Measurements from ENCODE around the gene PRKG1. TPM values are rescaled to one million over a fixed set of nuclear protein-coding genes. Genes with fewer than 3 reads are reported as not detected.

PRKG1 gene
- total RNA-seq, 1 experiment from 2014 or later, result 0.09 TPM

GRCh38 chr10:51510231-51510630 lies 435.9 kb downstream of the PRKG1 start:
- H3K27ac Mint-ChIP-seq (ENCODE audit: unreplicated experiment), result no peak overlapping the region
- DNase-seq, result no peak
- POLR2A ChIA-PET, result no interaction called here

GRCh38 chr10:51521605-51522004 lies 447.3 kb downstream of the PRKG1 start:
- H3K27me3 ChIP-seq (replicated peaks; ENCODE audit: control insufficient read depth, insufficient read depth, low read length), result no peaks in the 10 kb centered on the region
- DNase-seq, result no peak
- no peaks in the 10 kb centered on the region for H3K4me1 ChIP-seq
- no peak overlapping the region for H3K4me3 ChIP-seq (ENCODE audit: low read depth, low read length)
- H3K27ac Mint-ChIP-seq (ENCODE audit: unreplicated experiment), result no peak overlapping the region
- intact Hi-C loops (cut with micrococcal nuclease; ENCODE audit: unreplicated experiment), result no loop called here
- H3K36me3 ChIP-seq (ENCODE audit: control insufficient read depth, insufficient read depth, low read length), result no peaks in the 10 kb centered on the region
- no peak overlapping the region for H3K4me3 Mint-ChIP-seq (ENCODE audit: unreplicated experiment)
- peaks cover 6% of the 10 kb centered on the region for H3K27me3 Mint-ChIP-seq (ENCODE audit: insufficient read depth, unreplicated experiment)
- no peaks in the 10 kb centered on the region for H3K4me1 Mint-ChIP-seq (ENCODE audit: low read depth, unreplicated experiment)
- H3K9me3 Mint-ChIP-seq (ENCODE audit: unreplicated experiment), result no peaks in the 10 kb centered on the region
- no peak for TF ChIP-seq CTCF (IDR thresholded peaks at IDR 0.05; ENCODE audit: insufficient read depth in 1 of 2, low read depth in 1 of 2, low read length in 1 of 2, severe bottlenecking in 1 of 2, unreplicated experiment in 1 of 2)
- ChIA-PET POLR2A (no interaction called here), CTCF (no interaction called here)
- BruUV-seq (replicated peaks), result no TSS peak
- no peaks in the 10 kb centered on the region for H3K36me3 Mint-ChIP-seq (ENCODE audit: insufficient read depth, unreplicated experiment)
- H3K9me3 ChIP-seq, result no peaks in the 10 kb centered on the region

More at GRCh38 chr10:51510231-51510630, 435.9 kb downstream of the PRKG1 start:
- no peaks in the 10 kb centered on the region for H3K9me3 Mint-ChIP-seq (ENCODE audit: unreplicated experiment)
- no peak overlapping the region for H3K4me3 ChIP-seq (ENCODE audit: low read depth, low read length)
- no TSS peak for BruUV-seq (replicated peaks)
- intact Hi-C loops (cut with micrococcal nuclease; ENCODE audit: unreplicated experiment), result no loop called here
- H3K27me3 ChIP-seq (replicated peaks; ENCODE audit: control insufficient read depth, insufficient read depth, low read length), result no peaks in the 10 kb centered on the region
- no peaks in the 10 kb centered on the region for H3K27me3 Mint-ChIP-seq (ENCODE audit: insufficient read depth, unreplicated experiment)
- no peak overlapping the region for H3K4me3 Mint-ChIP-seq (ENCODE audit: unreplicated experiment)
- H3K36me3 Mint-ChIP-seq (ENCODE audit: insufficient read depth, unreplicated experiment), result no peaks in the 10 kb centered on the region
- no peak for TF ChIP-seq CTCF (IDR thresholded peaks at IDR 0.05; ENCODE audit: insufficient read depth in 1 of 2, low read depth in 1 of 2, low read length in 1 of 2, severe bottlenecking in 1 of 2, unreplicated experiment in 1 of 2)
- no peaks in the 10 kb centered on the region for H3K4me1 ChIP-seq
- H3K36me3 ChIP-seq (ENCODE audit: control insufficient read depth, insufficient read depth, low read length), result no peaks in the 10 kb centered on the region
- CTCF ChIA-PET, result interaction anchor here (0.6 kb wide), 1 partner anchor 781 kb away, joined by 8 read pairs; no protein-coding TSS in a partner anchor
- no peaks in the 10 kb centered on the region for H3K9me3 ChIP-seq
- no peaks in the 10 kb centered on the region for H3K4me1 Mint-ChIP-seq (ENCODE audit: low read depth, unreplicated experiment)

GRCh38 chr10:51522858-51523257 lies 448.6 kb downstream of the PRKG1 start:
- BruUV-seq (replicated peaks), result no TSS peak
- no peak overlapping the region for H3K27ac Mint-ChIP-seq (ENCODE audit: unreplicated experiment)
- no peaks in the 10 kb centered on the region for H3K9me3 Mint-ChIP-seq (ENCODE audit: unreplicated experiment)
- H3K36me3 Mint-ChIP-seq (ENCODE audit: insufficient read depth, unreplicated experiment), result no peaks in the 10 kb centered on the region
- H3K4me3 Mint-ChIP-seq (ENCODE audit: unreplicated experiment), result no peak overlapping the region
- no peak for DNase-seq
- H3K4me1 Mint-ChIP-seq (ENCODE audit: low read depth, unreplicated experiment), result no peaks in the 10 kb centered on the region
- ChIA-PET CTCF (no interaction called here), POLR2A (no interaction called here)
- no peak for TF ChIP-seq CTCF (IDR thresholded peaks at IDR 0.05; ENCODE audit: insufficient read depth in 1 of 2, low read depth in 1 of 2, low read length in 1 of 2, severe bottlenecking in 1 of 2, unreplicated experiment in 1 of 2)
- Histone ChIP-seq H3K27me3 (replicated peaks; ENCODE audit: control insufficient read depth, insufficient read depth, low read length) (no peaks in the 10 kb centered on the region), H3K4me3 (ENCODE audit: low read depth, low read length) (no peak overlapping the region), H3K36me3 (ENCODE audit: control insufficient read depth, insufficient read depth, low read length) (no peaks in the 10 kb centered on the region), H3K4me1 (no peaks in the 10 kb centered on the region), H3K9me3 (no peaks in the 10 kb centered on the region)
- H3K27me3 Mint-ChIP-seq (ENCODE audit: insufficient read depth, unreplicated experiment), result peaks cover 6% of the 10 kb centered on the region
- intact Hi-C loops (cut with micrococcal nuclease; ENCODE audit: unreplicated experiment), result no loop called here

All from Caco-2 (cell line).